GM21717 (cell line): ENCODE data around the gene SLC47A2.
"Not testable (repeated sequence)": the region's sequence is repeated elsewhere in the genome, so short reads cannot be mapped to it uniquely, and the experiment has no call there.

Experiments used
- ATAC-seq: cut with Tn5 transposase; IDR thresholded peaks from one replicate; pipeline ENCODE4 v1.9.1; 2021; ENCODE audit warnings: mild to moderate bottlenecking, moderate library complexity; ENCODE audit not compliant: unreplicated experiment

SLC47A2 gene

GRCh38 chr17:19671433-19671832 is 45.0 kb downstream of the SLC47A2 start:
- ATAC-seq: no peak

GRCh38 chr17:19670908-19671307 is 45.5 kb downstream of the SLC47A2 start:
- no peak for ATAC-seq

GRCh38 chr17:19669680-19670079 is 46.7 kb downstream of the SLC47A2 start:
- not testable (repeated sequence) for ATAC-seq

- no peak for ATAC-seq
Observed at GRCh38 chr17:19664821-19665181, 51.6 kb downstream of the SLC47A2 start.

GRCh38 chr17:19664136-19664820 is 52.1 kb downstream of the SLC47A2 start:
- ATAC-seq: no peak

- no peak for ATAC-seq
Observed at GRCh38 chr17:19663097-19663496, 53.3 kb downstream of the SLC47A2 start.

GRCh38 chr17:19661121-19661520 is 55.3 kb downstream of the SLC47A2 start:
- ATAC-seq: no peak

- ATAC-seq: no peak
Observed at GRCh38 chr17:19660219-19660870, 56.0 kb downstream of the SLC47A2 start.

GRCh38 chr17:19659366-19660177 is 56.8 kb downstream of the SLC47A2 start:
- no peak for ATAC-seq

- ATAC-seq: no peak
Observed at GRCh38 chr17:19656851-19657581, 59.4 kb downstream of the SLC47A2 start.

GRCh38 chr17:19656336-19656735 is 60.0 kb downstream of the SLC47A2 start:
- ATAC-seq: no peak

- no peak for ATAC-seq
Observed at GRCh38 chr17:19654896-19655295, 61.5 kb downstream of the SLC47A2 start.

GRCh38 chr17:19654342-19654886 is 62.0 kb downstream of the SLC47A2 start:
- no peak for ATAC-seq

- no peak for ATAC-seq
Observed at GRCh38 chr17:19652595-19652994, 63.8 kb downstream of the SLC47A2 start.

GRCh38 chr17:19651451-19652238 is 64.7 kb downstream of the SLC47A2 start:
- no peak for ATAC-seq

- ATAC-seq: no peak
Observed at GRCh38 chr17:19650826-19651225, 65.6 kb downstream of the SLC47A2 start.

- ATAC-seq: no peak
Observed at GRCh38 chr17:19649274-19649541, 67.2 kb downstream of the SLC47A2 start.

- peak; percentile 88 for ATAC-seq
Observed at GRCh38 chr17:19648475-19649273, 67.7 kb downstream of the SLC47A2 start, which contains the start of gene ALDH3A2. TSS of gene ALDH3A2 (plus strand) at chr17:19648751. CDS start at chr17:19648972, 221 bp downstream.

GRCh38 chr17:19647697-19648474 is 68.5 kb downstream of the SLC47A2 start:
- ATAC-seq: peak; percentile 15
